Mesendoderm (in vitro differentiated cells): ENCODE measurements around the gene TRABD.

Experiments
- DNase-seq: peaks from one replicate; pipeline ENCODE4 v3.0.0; 2013
- H2AK5ac ChIP-seq: 2 replicates; pipeline ENCODE4 v1.6.1; 2013; ENCODE audit warnings: low read length, inconsistent platforms
- H2BK120ac ChIP-seq: 2 replicates; pipeline ENCODE4 v1.6.1; 2013; ENCODE audit warnings: low read depth, mild to moderate bottlenecking, low read length, moderate library complexity, mixed read lengths
- H2BK15ac ChIP-seq: replicated peaks from 2 replicates; pipeline ENCODE4 v1.6.1; 2013; ENCODE audit warnings: low read depth, mild to moderate bottlenecking, moderate library complexity
- H2BK5ac ChIP-seq: 2 replicates; pipeline ENCODE4 v1.6.1; 2013; ENCODE audit warnings: low read length, inconsistent platforms
- H3K18ac ChIP-seq: 2 replicates; pipeline ENCODE4 v1.6.1; 2013; ENCODE audit warnings: mild to moderate bottlenecking, low read length, mixed read lengths
- H3K23ac ChIP-seq: one replicate; pipeline ENCODE4 v1.6.1; 2013; ENCODE audit warnings: low read length
- H3K27ac ChIP-seq: 2 replicates; pipeline ENCODE4 v1.5.1; 2013; ENCODE audit warnings: low read depth, mild to moderate bottlenecking, inconsistent platforms, low read length, moderate library complexity
- H3K27me3 ChIP-seq: 2 replicates; pipeline ENCODE4 v1.6.1; 2013; ENCODE audit warnings: low read length, control low read depth, mild to moderate bottlenecking, inconsistent platforms; ENCODE audit not compliant: insufficient read depth, poor library complexity
- H3K36me3 ChIP-seq: 2 replicates; pipeline ENCODE4 v1.6.1; 2013; ENCODE audit warnings: low read length, inconsistent platforms; ENCODE audit not compliant: control insufficient read depth, insufficient read depth
- H3K4ac ChIP-seq: one replicate; pipeline ENCODE4 v1.6.1; 2013; ENCODE audit warnings: low read depth, mild to moderate bottlenecking, low read length, moderate library complexity
- H3K4me1 ChIP-seq: 2 replicates; pipeline ENCODE4 v1.6.1; 2013; ENCODE audit warnings: low read depth, low read length, inconsistent platforms; ENCODE audit not compliant: control insufficient read depth
- H3K4me2 ChIP-seq: 2 replicates; pipeline ENCODE4 v1.6.1; 2013; ENCODE audit warnings: low read length
- H3K4me3 ChIP-seq: 2 replicates; pipeline ENCODE4 v1.5.1; 2013; ENCODE audit warnings: mild to moderate bottlenecking, low read length
- H3K56ac ChIP-seq: one replicate; pipeline ENCODE4 v1.6.1; 2013; ENCODE audit warnings: low read length
- H3K79me1 ChIP-seq: 2 replicates; pipeline ENCODE4 v1.6.1; 2013; ENCODE audit warnings: low read length, inconsistent platforms
- H3K79me2 ChIP-seq: 2 replicates; pipeline ENCODE4 v1.6.1; 2013; ENCODE audit warnings: mild to moderate bottlenecking, low read length; ENCODE audit not compliant: control insufficient read depth, insufficient read depth
- H3K9ac ChIP-seq: 2 replicates; pipeline ENCODE4 v1.6.1; 2013; ENCODE audit warnings: low read length, inconsistent platforms
- H4K5ac ChIP-seq: one replicate; pipeline ENCODE4 v1.6.1; 2013; ENCODE audit warnings: low read length
- H4K8ac ChIP-seq: one replicate; pipeline ENCODE4 v1.6.1; 2013; ENCODE audit warnings: low read depth, mild to moderate bottlenecking, control low read depth, low read length, moderate library complexity
- WGBS: extraction: QIAGEN DNeasy Blood & Tissue Kit; methylation state at CpG from one replicate; pipeline ENCODE4 v1.1.7; 2013; ENCODE audit warnings: low lambda C conversion rate, missing lambda C conversion rate; ENCODE audit not compliant: insufficient coverage; ENCODE audit errors: extremely low coverage; 5-methylcytosine and 5-hydroxymethylcytosine counted together

The TRABD gene

GRCh38 chr22:50179937-50180726 is 5.6 kb upstream of the TRABD start:
- H3K4me2 ChIP-seq = no peak overlapping the region
- no peak overlapping the region for H3K18ac ChIP-seq
- H2BK15ac ChIP-seq = no peak overlapping the region
- no peak overlapping the region for H4K8ac ChIP-seq
- H3K79me1 ChIP-seq = no peaks in the 10 kb centered on the region
- no peak overlapping the region for H2BK120ac ChIP-seq
- no peaks in the 10 kb centered on the region for H3K27me3 ChIP-seq
- H3K23ac ChIP-seq = no peak overlapping the region
- no peak overlapping the region for H3K4ac ChIP-seq
- no peak overlapping the region for H3K4me3 ChIP-seq
- no peaks in the 10 kb centered on the region for H3K36me3 ChIP-seq
- no peak overlapping the region for H2AK5ac ChIP-seq
- H3K56ac ChIP-seq = no peak overlapping the region
- WGBS = no CpG with 5 or more reads among the region's 39 CpGs
- no peak overlapping the region for H3K27ac ChIP-seq
- DNase-seq = no peak
- H4K5ac ChIP-seq = no peak overlapping the region
- H2BK5ac ChIP-seq = no peak overlapping the region
- no peak overlapping the region for H3K9ac ChIP-seq
- no peaks in the 10 kb centered on the region for H3K79me2 ChIP-seq
- no peaks in the 10 kb centered on the region for H3K4me1 ChIP-seq

GRCh38 chr22:50180727-50181521 is 4.8 kb upstream of the TRABD start:
- H3K23ac ChIP-seq = no peak overlapping the region
- no peak overlapping the region for H3K4me2 ChIP-seq
- no peak for DNase-seq
- no peak overlapping the region for H3K56ac ChIP-seq
- H3K4me3 ChIP-seq = no peak overlapping the region
- no peak overlapping the region for H4K5ac ChIP-seq
- H2BK120ac ChIP-seq = no peak overlapping the region
- H2BK15ac ChIP-seq = no peak overlapping the region
- no peak overlapping the region for H4K8ac ChIP-seq
- no peaks in the 10 kb centered on the region for H3K79me2 ChIP-seq
- no peaks in the 10 kb centered on the region for H3K36me3 ChIP-seq
- no peaks in the 10 kb centered on the region for H3K79me1 ChIP-seq
- no peak overlapping the region for H2BK5ac ChIP-seq
- no CpG with 5 or more reads among the region's 27 CpGs for WGBS
- no peak overlapping the region for H3K27ac ChIP-seq
- H3K27me3 ChIP-seq = no peaks in the 10 kb centered on the region
- no peak overlapping the region for H2AK5ac ChIP-seq
- no peak overlapping the region for H3K4ac ChIP-seq
- H3K9ac ChIP-seq = no peak overlapping the region
- no peaks in the 10 kb centered on the region for H3K4me1 ChIP-seq
- H3K18ac ChIP-seq = no peak overlapping the region

- no peak overlapping the region for H2BK5ac ChIP-seq
- H3K27me3 ChIP-seq = no peaks in the 10 kb centered on the region
- no peak overlapping the region for H3K27ac ChIP-seq
- no peak overlapping the region for H4K5ac ChIP-seq
- H3K56ac ChIP-seq = no peak overlapping the region
- H3K4me1 ChIP-seq = no peaks in the 10 kb centered on the region
- no peak overlapping the region for H2BK15ac ChIP-seq
- H2AK5ac ChIP-seq = no peak overlapping the region
- no peak overlapping the region for H4K8ac ChIP-seq
- no peak overlapping the region for H3K4ac ChIP-seq
- H3K36me3 ChIP-seq = no peaks in the 10 kb centered on the region
- WGBS = no CpG with 5 or more reads among the region's 31 CpGs
- H3K4me2 ChIP-seq = no peak overlapping the region
- H3K23ac ChIP-seq = no peak overlapping the region
- peaks cover 3% of the 10 kb centered on the region for H3K79me1 ChIP-seq
- peaks cover 8% of the 10 kb centered on the region for H3K79me2 ChIP-seq
- no peak overlapping the region for H2BK120ac ChIP-seq
- no peak for DNase-seq
- H3K9ac ChIP-seq = no peak overlapping the region
- H3K4me3 ChIP-seq = no peak overlapping the region
- no peak overlapping the region for H3K18ac ChIP-seq
Observed at GRCh38 chr22:50182176-50183081, 3.3 kb upstream of the TRABD start.

GRCh38 chr22:50183141-50183971 is 2.4 kb upstream of the TRABD start:
- no CpG with 5 or more reads among the region's 19 CpGs for WGBS

More at GRCh38 chr22:50183141-50183971, 2.4 kb upstream of the TRABD start:
- no peaks in the 10 kb centered on the region for H3K36me3 ChIP-seq
- DNase-seq = no peak
- no peak overlapping the region for H2AK5ac ChIP-seq
- no peaks in the 10 kb centered on the region for H3K4me1 ChIP-seq
- H3K4me2 ChIP-seq = no peak overlapping the region
- H2BK120ac ChIP-seq = no peak overlapping the region
- no peak overlapping the region for H2BK5ac ChIP-seq
- H4K8ac ChIP-seq = no peak overlapping the region
- H3K27me3 ChIP-seq = no peaks in the 10 kb centered on the region
- no peak overlapping the region for H3K4me3 ChIP-seq
- no peak overlapping the region for H3K23ac ChIP-seq
- peaks cover 8% of the 10 kb centered on the region for H3K79me2 ChIP-seq
- no peak overlapping the region for H3K56ac ChIP-seq
- H3K9ac ChIP-seq = no peak overlapping the region
- no peak overlapping the region for H4K5ac ChIP-seq
- no peak overlapping the region for H3K27ac ChIP-seq
- H3K79me1 ChIP-seq = peaks cover 4% of the 10 kb centered on the region
- no peak overlapping the region for H3K18ac ChIP-seq
- no peak overlapping the region for H2BK15ac ChIP-seq
- no peak overlapping the region for H3K4ac ChIP-seq
